KG1 (cell line): ENCODE measurements around the gene DGKB.
"Not testable (repeated sequence)": the region's sequence is repeated elsewhere in the genome, so short reads cannot be mapped to it uniquely, and the experiment has no call there.

Experiments
- DNase-seq: peaks from one replicate; lab custom pipeline; 2025; lab: John Stamatoyannopoulos, UW

The DGKB gene

GRCh38 chr7:14292737-14293136, 609.8 kb downstream of the DGKB start:
- no peak for DNase-seq

- DNase-seq, result no peak
Observed at GRCh38 chr7:14289957-14290356, 612.6 kb downstream of the DGKB start.

- DNase-seq, result no peak
Observed at GRCh38 chr7:14288701-14289100, 613.9 kb downstream of the DGKB start.

- DNase-seq, result no peak
Observed at GRCh38 chr7:14287398-14287797, 615.2 kb downstream of the DGKB start.

- no peak for DNase-seq
Observed at GRCh38 chr7:14286036-14286435, 616.5 kb downstream of the DGKB start.

- not testable (repeated sequence) for DNase-seq
Observed at GRCh38 chr7:14279065-14279871, 623.3 kb downstream of the DGKB start.

GRCh38 chr7:14275356-14275755, 627.2 kb downstream of the DGKB start:
- DNase-seq, result no peak

DNA sequence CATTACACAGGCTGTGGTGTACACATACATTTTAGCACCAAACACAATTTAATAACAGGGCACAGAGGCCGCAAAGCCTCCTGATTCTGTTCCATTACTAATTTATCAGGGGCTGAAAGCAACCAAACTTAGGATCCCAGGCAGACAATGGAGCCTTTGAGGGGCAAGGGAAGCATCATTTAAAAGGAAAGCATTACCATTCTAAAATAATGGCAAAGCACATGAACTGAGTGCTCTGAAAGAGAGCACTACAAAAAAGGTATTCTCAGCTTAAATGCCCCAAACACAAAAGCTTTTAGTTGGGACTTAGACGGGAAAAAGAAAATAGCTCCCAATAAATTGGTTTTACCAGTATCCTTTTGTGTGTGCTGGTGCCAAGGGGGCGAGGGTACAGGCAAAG, 631.1 kb downstream of the DGKB start:
- DNase-seq, result no peak

DNA sequence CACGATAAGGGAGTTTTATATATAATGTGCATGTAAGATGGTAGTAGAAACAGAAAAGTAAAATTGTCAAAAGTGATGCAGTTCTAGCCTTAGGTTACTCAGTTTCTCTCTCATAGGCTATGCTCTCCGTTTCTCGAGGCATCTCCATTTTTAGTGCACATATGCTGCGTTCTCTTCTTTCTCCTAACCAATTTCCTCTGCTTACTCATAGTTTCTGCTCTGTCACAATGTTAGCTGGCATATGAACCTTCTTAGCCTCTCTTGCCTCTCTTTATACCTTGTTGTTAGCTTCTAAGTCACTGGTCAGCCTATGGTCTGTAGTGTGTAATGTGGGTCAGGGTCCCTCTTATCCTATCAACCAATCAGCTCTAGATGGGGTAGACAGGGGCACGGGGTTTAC, 632.5 kb downstream of the DGKB start:
- DNase-seq, result no peak

GRCh38 chr7:14260011-14260410, 642.5 kb downstream of the DGKB start:
- DNase-seq, result no peak

DNA sequence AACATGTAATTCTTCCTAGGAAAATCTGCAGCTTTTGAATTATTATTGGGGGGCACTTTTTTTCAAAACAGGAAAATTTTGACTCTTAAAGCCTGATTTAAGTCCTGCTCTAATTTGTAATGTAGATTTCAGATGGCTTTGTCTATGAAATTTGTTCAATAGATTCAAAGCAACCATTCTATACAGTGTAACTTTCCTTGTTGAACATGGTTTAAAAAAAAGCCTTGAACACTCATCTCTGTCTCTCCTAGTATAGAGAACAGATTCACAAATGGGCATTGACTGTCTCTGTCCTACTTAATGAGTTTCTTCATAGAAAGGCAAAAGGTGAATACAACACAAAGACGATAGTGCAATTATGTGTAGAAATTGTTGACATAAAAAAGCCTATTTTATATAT, 643.7 kb downstream of the DGKB start:
- no peak for DNase-seq

- no peak for DNase-seq
Observed at GRCh38 chr7:14258441-14258840, 644.1 kb downstream of the DGKB start.

DNA sequence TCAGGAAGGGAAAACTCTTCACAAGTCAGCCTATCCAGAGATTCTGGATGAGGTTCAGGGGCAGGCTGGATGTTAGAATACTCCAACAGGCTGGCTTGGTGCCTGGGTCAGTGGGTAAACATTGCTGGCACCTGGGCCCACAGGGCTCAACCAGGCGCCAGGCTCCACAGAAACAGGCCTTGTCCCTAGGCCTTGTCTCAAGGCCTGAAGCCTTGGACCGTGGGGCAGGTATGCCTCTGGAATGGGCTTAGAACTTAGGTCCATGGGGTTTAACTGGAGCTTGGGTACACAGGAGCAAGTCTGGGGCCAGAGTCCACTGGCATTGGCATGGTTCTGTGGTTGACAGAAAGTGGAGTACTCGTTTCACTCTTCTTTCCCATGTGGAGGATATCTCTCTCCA, 650.1 kb downstream of the DGKB start:
- DNase-seq, result no peak

GRCh38 chr7:14242175-14242574, 660.4 kb downstream of the DGKB start:
- no peak for DNase-seq

DNA sequence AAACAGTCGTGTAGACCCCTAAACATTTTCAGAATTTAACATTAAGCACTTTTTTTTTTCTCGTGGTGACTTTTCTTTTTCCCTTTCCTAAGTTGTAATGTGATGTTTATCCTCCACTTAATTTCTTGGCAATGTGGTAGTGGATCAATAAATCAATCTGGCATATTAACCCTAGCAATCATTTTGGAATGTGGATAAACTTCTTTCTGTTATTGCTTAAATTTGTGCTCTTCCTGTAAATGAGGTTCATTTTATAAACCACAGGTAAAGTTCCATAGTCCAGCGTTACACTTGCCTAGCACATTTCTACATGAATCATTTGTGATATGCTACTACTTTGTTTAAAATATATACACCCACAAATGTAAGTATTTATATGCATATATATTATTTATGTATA, 665.7 kb downstream of the DGKB start:
- no peak for DNase-seq

GRCh38 chr7:14235056-14235455, 667.5 kb downstream of the DGKB start:
- no peak for DNase-seq

GRCh38 chr7:14233868-14234369, 668.6 kb downstream of the DGKB start:
- DNase-seq, result no peak

GRCh38 chr7:14233076-14233867, 669.3 kb downstream of the DGKB start:
- DNase-seq, result no peak

- DNase-seq, result no peak
Observed at GRCh38 chr7:14229047-14229446, 673.5 kb downstream of the DGKB start.

DNA sequence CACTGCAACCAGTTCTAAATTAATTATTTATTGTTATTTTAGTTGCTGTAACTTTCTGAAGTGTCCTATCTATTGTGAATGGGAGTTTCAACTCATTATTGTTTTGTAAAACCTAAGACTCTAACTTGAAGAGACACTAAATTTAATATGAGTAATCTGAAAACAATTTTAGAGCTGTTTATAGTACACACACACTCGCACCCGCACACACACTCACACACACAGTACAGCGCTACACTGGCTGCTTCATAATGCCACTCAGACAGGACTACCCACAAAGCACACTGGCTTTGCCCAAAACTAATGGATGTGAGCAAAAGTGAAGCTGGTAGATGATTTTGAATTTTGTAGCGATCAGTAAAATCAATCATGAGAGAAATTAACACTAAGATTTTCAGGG, 674.2 kb downstream of the DGKB start:
- no peak for DNase-seq

GRCh38 chr7:14226126-14226525, 676.4 kb downstream of the DGKB start:
- DNase-seq, result no peak

DNA sequence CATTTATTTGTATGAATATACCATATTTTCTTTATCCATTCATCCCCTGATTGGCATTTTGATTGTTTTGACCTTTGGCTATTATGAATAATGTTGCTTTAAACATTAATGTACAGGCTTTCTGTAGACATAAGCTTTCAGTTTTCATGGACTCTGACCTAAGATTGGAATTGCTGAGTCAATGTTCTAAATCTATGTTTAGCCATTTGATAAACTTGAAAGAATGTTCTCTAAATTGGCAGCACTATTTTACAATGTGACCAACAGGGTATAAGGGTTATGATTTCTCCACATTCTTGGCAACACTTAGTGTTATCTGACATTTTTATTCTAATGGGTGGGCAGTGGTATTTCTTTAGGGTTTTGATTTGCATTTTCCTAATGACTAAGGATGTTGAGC, 683.4 kb downstream of the DGKB start:
- DNase-seq, result no peak

DNA sequence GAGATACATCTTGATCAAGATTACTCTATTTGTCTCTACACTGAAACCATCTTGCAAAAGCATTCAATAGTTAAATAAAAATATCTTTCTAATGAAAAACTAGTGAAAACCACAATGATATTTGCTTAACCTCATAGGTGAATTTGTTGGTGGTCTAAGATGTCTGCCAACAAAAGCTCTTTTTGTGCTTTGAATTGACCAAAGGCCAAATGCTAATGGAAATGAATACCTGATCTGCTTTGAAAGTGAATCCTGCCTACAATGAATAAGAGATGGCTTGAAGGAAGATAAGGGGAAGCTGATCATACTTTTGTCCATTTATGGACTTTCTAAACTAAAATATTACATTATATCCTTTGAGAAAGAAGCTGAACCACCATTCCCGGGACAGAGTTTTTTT, 684.2 kb downstream of the DGKB start:
- DNase-seq, result no peak
